Immature natural killer cell (primary cell): Measurements from ENCODE around the gene CFL1. TPM values are rescaled to one million over a fixed set of nuclear protein-coding genes. Genes with fewer than 3 reads are reported as not detected.

Experiments used
- DNase-seq, 3 donors: peaks; one replicate each; pipeline ENCODE4 v3.0.0; 2022; ENCODE audit warnings: mixed read lengths in 1 of 3
- H3K27ac Mint-ChIP-seq, 6 donors: one replicate each; pipeline ENCODE4 v1.8.0; 2020; ENCODE audit warnings: mixed read lengths in 6 of 6, mild to moderate bottlenecking in 5 of 6, inconsistent platforms in 4 of 6, moderate library complexity in 3 of 6
- H3K27me3 Mint-ChIP-seq, 3 donors: one replicate each; pipeline ENCODE4 v1.8.0; 2020 to 2021; ENCODE audit warnings: low read depth in 3 of 3, mild to moderate bottlenecking in 3 of 3, mixed read lengths in 3 of 3, moderate library complexity in 3 of 3, inconsistent platforms in 1 of 3
- H3K36me3 Mint-ChIP-seq, 3 donors: one replicate each; pipeline ENCODE4 v1.8.0; 2020; ENCODE audit warnings: mixed read lengths in 3 of 3, inconsistent platforms in 2 of 3, mild to moderate bottlenecking in 2 of 3
- H3K4me1 Mint-ChIP-seq, 2 donors: one replicate each; pipeline ENCODE4 v1.8.0; 2020; ENCODE audit warnings: inconsistent platforms in 2 of 2, mild to moderate bottlenecking in 2 of 2, mixed read lengths in 2 of 2, moderate library complexity in 1 of 2
- H3K4me3 Mint-ChIP-seq, 5 donors: one replicate each; pipeline ENCODE4 v1.8.0; 2020; ENCODE audit warnings: mild to moderate bottlenecking in 5 of 5, mixed read lengths in 5 of 5, inconsistent platforms in 3 of 5, moderate library complexity in 3 of 5
- H3K9me3 Mint-ChIP-seq, 6 donors: one replicate each; pipeline ENCODE4 v1.8.0; 2020; ENCODE audit warnings: mild to moderate bottlenecking in 6 of 6, mixed read lengths in 6 of 6, inconsistent platforms in 4 of 6, moderate library complexity in 3 of 6
- polyA plus RNA-seq, 3 donors: library from polyadenylated mRNA; unstranded; fragments of 300-500 nt; fragmentation: Illumina TruSeq; gene quantifications; one replicate each; pipeline ENCODE4 v1.2.3, GENCODE V29; 2021

The CFL1 gene
- polyA plus RNA-seq, 3 donors from 2014 or later = 2,883 to 4,279 (median 3,963) TPM

DNA sequence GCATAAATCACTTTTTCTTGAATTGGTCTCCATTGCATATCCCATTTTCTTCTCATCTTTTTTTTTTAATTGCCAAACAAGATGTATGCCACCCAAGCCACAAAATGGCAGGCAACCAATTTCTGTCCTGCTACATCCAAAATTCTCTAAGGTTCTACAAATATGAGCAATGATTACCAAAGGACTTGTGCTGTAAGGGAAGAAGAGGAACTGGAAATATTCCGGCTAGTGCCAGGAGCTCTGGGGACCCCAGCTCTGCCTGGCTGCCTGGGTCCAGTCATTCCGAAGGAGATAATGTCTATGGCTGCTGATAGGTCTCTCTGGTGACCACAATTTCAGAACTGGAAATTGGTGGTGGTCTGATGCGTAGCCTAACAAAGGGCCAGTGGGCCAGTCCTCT lies 41.3 kb downstream of the CFL1 start:
- Mint-ChIP-seq H3K4me1 (peaks cover 3 to 14% of the 10 kb centered on the region in 2 donors), H3K4me3 (peak overlapping the region; percentile 18 to 90 (median 84)), H3K36me3 (peaks cover 3 to 4% (median 4%) of the 10 kb centered on the region in 3 donors), H3K27me3 (peaks cover 0 to 4% (median 3%) of the 10 kb centered on the region in 3 donors), H3K27ac (peak overlapping the region in 1 of 6 donors; percentile 6), H3K9me3 (no peaks in the 10 kb centered on the region)
- no peak for DNase-seq

DNA sequence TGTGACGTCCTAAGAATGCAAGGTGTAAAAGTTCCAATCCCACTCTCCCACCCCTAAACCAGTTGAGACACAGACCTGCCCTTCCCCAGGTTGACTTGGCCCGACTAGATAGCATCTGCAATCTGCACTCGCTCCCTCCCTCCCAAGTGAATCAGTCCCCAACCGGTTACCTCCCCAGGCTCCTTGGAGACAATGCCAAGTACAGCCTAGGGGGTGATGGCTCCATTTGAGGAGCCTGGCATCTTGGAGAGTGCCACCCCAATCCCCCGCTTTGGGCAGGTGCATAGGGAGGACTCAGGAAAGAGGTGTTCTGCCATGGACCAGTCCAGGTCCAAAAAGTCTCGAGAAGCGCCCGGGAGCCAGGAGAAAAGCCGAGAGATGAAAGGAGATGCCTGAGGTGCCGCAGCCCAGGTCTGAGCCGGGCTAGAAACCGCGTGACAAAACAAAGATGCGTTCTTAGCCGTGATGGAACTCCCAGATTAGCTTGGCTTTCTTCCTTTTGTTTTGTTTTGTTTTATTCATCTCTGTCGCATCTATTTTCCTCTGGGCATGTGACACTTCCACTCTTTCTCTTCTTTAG lies 42.9 kb downstream of the CFL1 start:
- H3K4me1 Mint-ChIP-seq = peaks cover 3 to 14% of the 10 kb centered on the region in 2 donors

DNA sequence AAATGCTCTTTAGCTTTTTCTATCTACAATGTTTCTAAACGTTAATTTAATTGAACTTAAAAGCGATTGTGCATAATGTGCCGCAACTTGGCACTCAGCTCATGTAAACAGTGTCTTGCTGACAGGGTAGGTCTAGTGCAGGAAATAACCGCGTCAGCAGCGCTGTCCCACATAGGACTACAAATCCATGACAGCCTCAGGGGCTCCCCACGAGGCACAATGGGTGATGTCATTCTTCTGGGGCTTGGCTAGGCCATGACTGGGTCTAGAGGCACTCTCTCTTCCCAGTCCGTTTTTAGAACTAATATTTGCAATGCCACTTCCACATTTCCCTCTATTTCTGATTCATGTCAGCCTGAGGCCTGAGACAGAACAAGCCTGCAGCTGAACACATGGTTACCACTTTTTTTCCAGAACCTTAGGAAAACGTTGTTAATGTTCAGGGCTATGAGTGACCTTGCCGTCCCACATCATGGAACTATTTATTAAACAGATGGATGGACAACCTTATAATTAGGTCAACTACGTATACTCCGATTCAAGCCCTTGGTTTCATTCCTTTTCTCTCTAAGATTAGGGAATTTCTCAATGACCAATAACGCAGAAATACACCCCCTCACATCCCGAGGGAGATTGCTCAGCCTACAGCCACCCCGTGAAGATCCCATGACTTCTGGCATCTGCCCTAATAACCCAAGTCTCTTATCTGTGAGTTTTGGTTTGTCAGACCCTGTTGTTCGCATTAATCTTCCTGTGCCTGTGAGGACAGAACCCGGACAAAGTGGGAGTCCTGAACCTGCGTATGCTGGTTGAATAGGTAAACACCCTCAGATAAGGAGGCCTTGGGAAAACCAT lies 43.6 kb downstream of the CFL1 start:
- Mint-ChIP-seq H3K4me1 (peaks cover 3 to 14% of the 10 kb centered on the region in 2 donors), H3K9me3 (no peaks in the 10 kb centered on the region), H3K27ac (no peak overlapping the region), H3K36me3 (peaks cover 3 to 4% (median 4%) of the 10 kb centered on the region in 3 donors), H3K27me3 (peaks cover 3 to 8% (median 5%) of the 10 kb centered on the region in 3 donors), H3K4me3 (no peak overlapping the region)
- DNase-seq = no peak

More for the DNA sequence above, 42.9 kb downstream of the CFL1 start:
- Mint-ChIP-seq H3K4me3 (no peak overlapping the region), H3K9me3 (no peaks in the 10 kb centered on the region), H3K36me3 (peaks cover 3 to 4% (median 4%) of the 10 kb centered on the region in 3 donors), H3K27ac (peak overlapping the region in 1 of 6 donors; percentile 71), H3K27me3 (peaks cover 3 to 8% (median 5%) of the 10 kb centered on the region in 3 donors)
- DNase-seq = no peak

DNA sequence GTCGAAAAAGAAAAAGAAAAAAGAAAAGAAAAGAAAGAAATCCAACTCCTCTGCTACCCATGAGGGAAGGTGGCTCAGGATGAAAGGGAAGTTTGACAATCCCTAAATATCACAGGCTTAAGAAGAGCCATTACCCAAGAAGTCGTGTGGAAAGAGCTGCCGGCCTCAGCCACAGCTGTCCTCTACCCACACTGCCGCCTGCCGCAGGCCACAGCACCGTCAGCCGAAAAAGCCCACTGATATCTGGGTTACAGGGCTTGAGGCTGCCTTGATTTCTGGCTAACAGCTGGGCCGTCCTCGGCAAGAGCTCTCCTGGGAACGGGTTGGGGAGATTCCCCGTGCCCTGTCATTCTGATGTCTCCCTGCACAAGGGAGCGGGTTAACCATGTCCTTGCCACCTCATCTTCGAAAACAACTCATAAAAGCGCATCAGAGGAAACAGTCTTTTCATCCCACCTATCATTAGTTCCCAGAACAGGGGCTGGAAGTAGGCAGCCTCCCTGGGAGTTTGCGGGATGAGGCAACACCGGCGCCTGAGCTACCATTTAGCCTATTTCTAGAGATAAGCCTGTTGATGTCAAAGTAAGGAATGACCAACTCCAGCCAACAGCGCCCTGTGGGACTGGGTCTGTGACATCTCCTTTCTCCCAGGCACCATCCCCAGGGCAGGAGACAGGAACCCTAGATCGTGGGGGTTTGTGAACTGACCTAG lies 46.1 kb downstream of the CFL1 start:
- Mint-ChIP-seq H3K36me3 (peaks cover 3 to 4% (median 4%) of the 10 kb centered on the region in 3 donors), H3K4me1 (peaks cover 0 to 5% of the 10 kb centered on the region in 2 donors), H3K27me3 (peaks cover 3 to 11% (median 8%) of the 10 kb centered on the region in 3 donors), H3K27ac (no peak overlapping the region), H3K9me3 (no peaks in the 10 kb centered on the region), H3K4me3 (no peak overlapping the region)
- DNase-seq = no peak

DNA sequence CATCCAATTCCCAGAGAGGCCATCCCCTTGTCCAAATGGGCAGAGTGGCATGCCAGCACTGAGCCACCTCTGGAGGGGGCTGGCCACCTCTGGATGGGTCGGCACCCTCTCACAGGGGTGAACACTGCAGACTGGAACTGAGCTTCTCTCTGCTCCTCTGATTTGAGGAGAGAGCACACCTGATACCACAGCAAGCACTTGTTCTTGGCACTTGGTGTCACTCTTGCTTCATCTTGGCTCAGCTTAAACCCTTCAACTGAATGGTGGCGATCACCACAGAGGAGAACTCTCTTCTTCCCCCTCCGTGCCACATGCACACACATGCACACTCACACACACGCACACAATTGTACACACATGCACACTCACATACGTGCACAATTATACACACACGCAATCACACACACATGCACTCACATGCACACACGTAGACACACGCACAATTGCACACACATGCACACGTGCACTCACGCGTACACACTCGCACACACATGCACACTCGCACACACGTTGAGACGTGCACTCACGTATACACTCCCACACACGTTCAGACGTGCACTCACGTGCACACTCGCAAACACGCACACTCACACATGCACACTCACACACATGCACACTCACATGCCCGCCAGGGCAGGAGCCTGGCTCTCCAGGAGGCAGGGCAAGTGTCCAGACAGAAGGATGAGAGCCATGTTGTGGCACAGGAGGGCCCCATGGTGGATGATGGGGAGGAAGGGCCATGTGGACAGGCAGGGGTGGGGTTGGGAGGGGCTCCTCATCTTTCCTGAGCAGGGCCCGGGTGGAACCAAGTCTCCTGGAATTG lies 47.7 kb downstream of the CFL1 start:
- H3K27me3 Mint-ChIP-seq = peaks cover 3 to 12% (median 8%) of the 10 kb centered on the region in 3 donors
- H3K4me1 Mint-ChIP-seq = no peaks in the 10 kb centered on the region
- no peak overlapping the region for H3K4me3 Mint-ChIP-seq
- DNase-seq = peak in 1 of 3 donors; percentile 20
- H3K9me3 Mint-ChIP-seq = no peaks in the 10 kb centered on the region
- H3K27ac Mint-ChIP-seq = peak overlapping the region in 1 of 6 donors; percentile 44
- H3K36me3 Mint-ChIP-seq = peaks cover 0 to 3% (median 0%) of the 10 kb centered on the region in 3 donors

DNA sequence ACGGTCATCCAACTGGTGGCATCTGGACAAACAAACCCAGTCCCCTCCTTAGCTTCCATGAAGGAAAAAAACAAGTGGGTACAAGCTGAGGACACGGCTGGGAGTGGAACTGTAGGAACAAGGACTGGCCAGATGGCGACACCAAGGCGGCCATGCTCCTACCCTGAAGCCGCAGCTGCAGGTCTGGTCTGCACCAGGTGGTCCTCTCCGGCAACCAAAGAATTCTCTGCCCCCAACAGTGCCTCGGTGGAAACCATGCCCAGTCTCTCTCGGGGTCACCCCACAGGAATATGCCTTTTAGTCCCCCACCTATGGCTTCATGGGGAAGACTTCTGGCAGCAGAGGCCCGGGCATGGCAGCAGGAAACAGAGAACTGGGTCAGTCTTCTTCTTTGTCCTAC lies 48.5 kb downstream of the CFL1 start:
- no peak overlapping the region for H3K4me3 Mint-ChIP-seq
- H3K27ac Mint-ChIP-seq = no peak overlapping the region

DNA sequence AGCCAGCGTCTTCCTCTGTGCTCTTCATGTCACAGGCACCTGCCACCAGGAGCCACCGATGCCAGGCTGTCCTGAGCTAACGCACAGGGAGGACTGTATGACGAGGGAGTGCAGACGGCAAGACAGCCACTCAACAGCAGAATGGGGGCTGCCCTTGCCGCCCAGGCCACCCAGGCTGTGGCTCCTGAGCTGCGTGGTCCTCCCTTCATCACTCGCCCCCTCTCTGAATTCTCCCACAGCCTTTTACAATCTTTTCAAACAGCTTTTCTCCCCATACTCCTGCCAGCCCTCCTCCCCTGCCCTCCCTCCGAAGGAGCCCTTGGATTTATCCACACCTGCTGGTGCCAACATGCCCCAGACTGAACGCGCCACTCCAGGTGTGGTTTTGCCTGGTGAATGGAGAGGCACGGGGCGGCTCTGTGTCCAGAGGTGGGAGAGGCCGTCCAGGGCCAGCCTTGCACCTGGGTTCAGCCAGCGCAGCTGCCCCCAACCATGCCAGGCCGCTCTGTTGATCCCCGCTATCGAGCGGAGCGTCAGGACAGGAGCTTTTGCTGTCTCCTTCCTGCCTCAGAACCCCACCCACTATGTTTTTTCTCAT lies 49.1 kb downstream of the CFL1 start:
- H3K4me1 Mint-ChIP-seq = no peaks in the 10 kb centered on the region
- no peak overlapping the region for H3K27ac Mint-ChIP-seq
- H3K27me3 Mint-ChIP-seq = peaks cover 2 to 12% (median 10%) of the 10 kb centered on the region in 3 donors
- no peak for DNase-seq
- no peak overlapping the region for H3K4me3 Mint-ChIP-seq
- peaks cover 0 to 2% (median 0%) of the 10 kb centered on the region in 3 donors for H3K36me3 Mint-ChIP-seq
- H3K9me3 Mint-ChIP-seq = no peaks in the 10 kb centered on the region

More for the DNA sequence above, 48.5 kb downstream of the CFL1 start:
- no peaks in the 10 kb centered on the region for H3K4me1 Mint-ChIP-seq
- peaks cover 0 to 3% (median 0%) of the 10 kb centered on the region in 3 donors for H3K36me3 Mint-ChIP-seq
- no peaks in the 10 kb centered on the region for H3K9me3 Mint-ChIP-seq
- H3K27me3 Mint-ChIP-seq = peaks cover 3 to 12% (median 10%) of the 10 kb centered on the region in 3 donors
- DNase-seq = no peak

DNA sequence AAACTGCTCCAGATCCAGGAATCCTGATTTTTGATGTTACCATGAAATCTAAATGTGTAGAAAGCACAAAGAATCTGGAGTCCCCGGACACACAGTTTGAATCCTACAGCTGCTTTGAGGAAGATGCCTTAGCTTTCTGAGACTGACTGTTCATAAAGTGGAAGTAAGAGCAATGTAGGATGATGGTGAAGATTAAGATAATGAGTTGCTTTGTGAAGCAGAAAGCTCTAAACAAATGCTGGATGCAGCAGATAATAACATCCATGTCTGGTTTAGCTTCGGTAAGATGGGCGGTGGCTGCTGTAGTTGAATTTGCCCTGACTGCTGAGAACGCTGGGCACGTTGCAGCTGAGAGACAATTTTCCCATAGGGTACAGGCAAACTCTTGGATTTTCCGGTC lies 51.0 kb downstream of the CFL1 start:
- no peaks in the 10 kb centered on the region for H3K9me3 Mint-ChIP-seq
- peaks cover 0 to 19% (median 12%) of the 10 kb centered on the region in 3 donors for H3K27me3 Mint-ChIP-seq
- no peak overlapping the region for H3K27ac Mint-ChIP-seq
- no peaks in the 10 kb centered on the region for H3K4me1 Mint-ChIP-seq
- H3K4me3 Mint-ChIP-seq = no peak overlapping the region
- DNase-seq = no peak
- H3K36me3 Mint-ChIP-seq = no peaks in the 10 kb centered on the region

Other genes with a start within 250 kb of the CFL1 start
- gene MAP3K11, start 244.0 kb downstream of the CFL1 start, polyA plus RNA-seq = 10 to 100 TPM; 11.1 to 29.5 (median 12.3) TPM
- gene PCNX3, start 242.4 kb downstream of the CFL1 start, polyA plus RNA-seq = 10 to 100 TPM in 1 of 3 donors, under 1 TPM in 2; 0.14 to 11.7 (median 0.89) TPM
- gene SIPA1, start 220.1 kb downstream of the CFL1 start, polyA plus RNA-seq = 100 to 1,000 TPM; 166 to 430 (median 222) TPM
- 10 to 100 TPM; 38.5 to 88.4 (median 41.8) TPM for gene RELA, start 195.3 kb downstream of the CFL1 start, polyA plus RNA-seq
- 10 to 100 TPM; 41.8 to 49.4 (median 47.7) TPM for gene KAT5, start 145.9 kb downstream of the CFL1 start, polyA plus RNA-seq
- gene RNASEH2C, start 137.4 kb downstream of the CFL1 start, polyA plus RNA-seq = 100 to 1,000 TPM in 2 of 3 donors, 10 to 100 TPM in 1; 37.4 to 160 (median 124) TPM
- 10 to 100 TPM in 1 of 3 donors, 1 to 10 TPM in 2; 7.6 to 20.8 (median 8.2) TPM for gene AP5B1, start 77.2 kb downstream of the CFL1 start, polyA plus RNA-seq
- gene OVOL1, start 71.1 kb downstream of the CFL1 start, polyA plus RNA-seq = not detected
- gene SNX32, start 24.2 kb downstream of the CFL1 start, polyA plus RNA-seq = 1 to 10 TPM in 2 of 3 donors, under 1 TPM in 1; 0.30 to 1.7 (median 1.6) TPM
- gene MUS81, start 2.3 kb upstream of the CFL1 start, polyA plus RNA-seq = 10 to 100 TPM; 22.7 to 47.0 (median 32.2) TPM
- 1 to 10 TPM; 1.6 to 6.3 (median 3.6) TPM for gene EFEMP2, start 14.6 kb upstream of the CFL1 start, polyA plus RNA-seq
- 1,000 to 10,000 TPM; 2,066 to 3,052 (median 2,928) TPM for gene CTSW, start 21.7 kb upstream of the CFL1 start, polyA plus RNA-seq
- gene FIBP, start 30.3 kb upstream of the CFL1 start, polyA plus RNA-seq = 100 to 1,000 TPM; 120 to 145 (median 141) TPM
- 100 to 1,000 TPM in 2 of 3 donors, 10 to 100 TPM in 1; 62.9 to 159 (median 142) TPM for gene CCDC85B, start 32.5 kb upstream of the CFL1 start, polyA plus RNA-seq
- under 1 TPM; 0.13 to 0.30 (median 0.17) TPM for gene FOSL1, start 42.2 kb upstream of the CFL1 start, polyA plus RNA-seq
- gene C11orf68, start 60.9 kb upstream of the CFL1 start, polyA plus RNA-seq = 10 to 100 TPM; 45.7 to 84.5 (median 60.4) TPM
- 100 to 1,000 TPM; 135 to 234 (median 182) TPM for gene DRAP1, start 61.2 kb upstream of the CFL1 start, polyA plus RNA-seq
- not detected for gene TSGA10IP, start 87.3 kb upstream of the CFL1 start, polyA plus RNA-seq
- gene SART1, start 103.6 kb upstream of the CFL1 start, polyA plus RNA-seq = 10 to 100 TPM in 2 of 3 donors, 1 to 10 TPM in 1; 7.5 to 53.0 (median 16.1) TPM
- 10 to 100 TPM; 14.0 to 26.0 (median 21.0) TPM for gene EIF1AD, start 144.0 kb upstream of the CFL1 start, polyA plus RNA-seq
- gene BANF1, start 144.3 kb upstream of the CFL1 start, polyA plus RNA-seq = 100 to 1,000 TPM; 212 to 366 (median 295) TPM
- not detected for gene CST6, start 153.8 kb upstream of the CFL1 start, polyA plus RNA-seq
- 10 to 100 TPM; 17.2 to 41.1 (median 20.8) TPM for gene CATSPER1, start 168.3 kb upstream of the CFL1 start, polyA plus RNA-seq
- not detected for gene GAL3ST3, start 191.0 kb upstream of the CFL1 start, polyA plus RNA-seq
- 100 to 1,000 TPM in 1 of 3 donors, 10 to 100 TPM in 2; 71.7 to 141 (median 76.7) TPM for gene SF3B2, start 194.2 kb upstream of the CFL1 start, polyA plus RNA-seq
- gene PACS1, start 212.1 kb upstream of the CFL1 start, polyA plus RNA-seq = 10 to 100 TPM; 10.0 to 72.3 (median 23.9) TPM